HG03565 (cell line): ENCODE data around the gene FNBP1L.
"Not testable (repeated sequence)": the region's sequence is repeated elsewhere in the genome, so short reads cannot be mapped to it uniquely, and the experiment has no call there.

Experiments
- ATAC-seq: cut with Tn5 transposase; IDR thresholded peaks from one replicate; pipeline ENCODE4 v1.9.1; 2021; ENCODE audit warnings: mild to moderate bottlenecking, moderate library complexity; ENCODE audit not compliant: unreplicated experiment

Gene FNBP1L

DNA sequence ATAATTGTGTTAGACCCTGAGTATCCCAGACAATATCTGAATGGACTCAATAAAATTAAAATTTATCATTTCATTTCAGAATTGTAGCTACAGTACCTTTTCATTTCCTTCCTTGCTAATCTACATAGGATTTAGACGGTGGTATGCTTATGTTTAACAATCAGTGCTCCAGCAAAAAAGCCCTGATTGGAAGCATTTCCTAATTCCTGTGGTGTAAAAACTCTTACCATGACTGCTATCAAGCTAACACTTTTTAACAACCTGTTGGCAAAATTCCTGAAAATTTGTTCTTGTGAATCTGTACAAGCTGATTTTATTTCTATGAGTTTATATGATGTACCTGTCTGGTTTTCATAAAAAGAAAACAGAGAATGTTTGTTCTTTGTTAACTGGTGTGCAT, 5.2 kb upstream of the FNBP1L start:
- ATAC-seq: no peak

DNA sequence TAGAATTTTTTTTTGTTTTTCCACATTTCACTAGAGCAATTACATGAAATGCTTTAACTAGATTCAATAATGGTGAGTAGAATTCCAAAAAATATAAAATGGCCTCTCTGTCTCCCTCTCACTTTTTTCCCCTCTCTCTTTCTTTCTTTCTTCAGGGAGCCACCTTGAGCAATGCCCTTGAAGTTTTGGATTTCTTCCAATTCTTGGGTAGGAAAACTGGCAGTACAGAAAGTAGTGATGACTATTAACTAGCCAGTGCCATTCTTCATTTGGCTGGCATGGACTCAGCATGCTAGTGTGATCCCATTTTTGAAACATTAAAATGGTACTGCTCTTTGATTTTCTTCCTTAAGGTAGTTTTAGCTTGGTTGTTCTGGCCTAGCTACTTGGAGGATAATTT, 4.5 kb upstream of the FNBP1L start:
- ATAC-seq: no peak

- ATAC-seq: no peak
Observed at GRCh38 chr1:93446837-93447451, 974 bp upstream of the FNBP1L start.

DNA sequence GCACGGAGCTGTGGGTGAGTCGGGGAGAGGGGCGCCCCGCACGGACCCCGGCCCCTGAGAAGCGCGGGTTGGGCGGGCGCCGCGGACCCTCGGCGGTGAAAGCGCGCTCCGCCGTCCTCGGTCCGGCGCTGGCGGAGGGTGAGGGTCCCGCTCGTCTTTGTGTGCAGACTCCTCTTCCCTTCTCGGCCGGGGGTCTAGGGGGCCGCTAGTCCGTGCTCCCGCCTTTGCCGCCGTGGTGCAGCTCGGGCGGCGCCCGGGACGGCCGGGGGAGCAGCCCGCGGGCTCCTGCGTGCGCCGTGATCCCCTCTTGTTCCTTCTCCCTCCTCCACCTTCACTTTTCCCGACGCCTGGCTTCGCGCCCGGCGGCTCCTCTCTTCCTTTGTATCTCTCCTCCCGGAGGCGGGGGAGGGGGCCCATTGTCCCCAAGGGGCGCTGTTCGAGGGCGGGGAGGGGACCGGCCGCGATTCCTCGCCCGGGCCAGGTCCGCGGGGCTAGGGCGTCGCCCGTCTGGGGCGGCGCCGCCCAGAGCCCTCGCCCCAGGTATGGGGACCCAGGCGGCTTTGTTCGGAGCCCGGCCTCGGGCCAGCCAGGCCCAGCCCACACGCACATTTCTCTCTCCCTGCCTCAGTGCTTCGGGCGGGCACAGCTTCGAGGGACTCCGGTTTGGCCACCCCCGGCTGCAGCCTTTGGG, 519 bp downstream of the FNBP1L start:
- no peak for ATAC-seq

- ATAC-seq: no peak
Observed at GRCh38 chr1:93448983-93449804, 1.3 kb downstream of the FNBP1L start.

DNA sequence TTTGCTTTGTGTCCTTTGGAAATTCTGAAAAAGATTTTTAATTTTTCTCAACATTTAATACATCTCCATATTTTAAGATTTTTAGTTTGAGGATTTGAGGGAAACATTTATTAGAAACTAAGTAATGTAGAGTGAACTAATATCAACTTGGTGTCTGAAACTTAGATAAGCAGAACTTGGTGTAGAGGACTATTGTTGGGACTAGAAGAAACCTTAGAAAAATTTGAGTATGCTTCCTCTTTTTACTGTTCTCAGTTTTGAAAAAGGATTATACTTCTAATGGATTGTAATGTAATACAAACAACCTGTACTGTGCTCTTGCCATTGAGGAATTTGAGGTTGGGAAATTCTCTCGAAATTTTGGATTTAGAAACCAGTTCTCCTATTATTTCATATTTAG, 2.4 kb downstream of the FNBP1L start:
- no peak for ATAC-seq

- ATAC-seq: no peak
Observed at GRCh38 chr1:93453911-93454310, 6.0 kb downstream of the FNBP1L start.

DNA sequence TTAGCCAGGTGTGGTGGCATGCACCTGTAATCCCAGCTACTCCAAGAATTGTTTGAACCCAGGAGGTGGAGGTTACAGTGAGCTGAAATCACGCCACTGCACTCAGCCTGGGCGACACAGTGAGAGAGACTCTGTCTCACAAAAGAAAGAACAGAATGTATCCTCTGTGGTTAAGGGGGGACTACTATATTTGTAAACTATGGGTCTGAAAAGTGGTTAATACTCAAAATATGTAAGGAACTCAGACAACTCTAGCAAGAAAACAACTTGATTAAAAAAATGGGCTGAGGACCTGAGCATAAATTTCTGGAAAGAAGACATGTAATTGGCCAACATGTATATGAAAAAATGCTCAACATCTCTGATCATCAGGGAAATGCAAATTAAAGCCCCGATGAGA, 11.2 kb downstream of the FNBP1L start:
- ATAC-seq: no peak

- ATAC-seq: no peak
Observed at GRCh38 chr1:93461236-93461635, 13.3 kb downstream of the FNBP1L start.

- ATAC-seq: no peak
Observed at GRCh38 chr1:93463960-93464359, 16.0 kb downstream of the FNBP1L start.

DNA sequence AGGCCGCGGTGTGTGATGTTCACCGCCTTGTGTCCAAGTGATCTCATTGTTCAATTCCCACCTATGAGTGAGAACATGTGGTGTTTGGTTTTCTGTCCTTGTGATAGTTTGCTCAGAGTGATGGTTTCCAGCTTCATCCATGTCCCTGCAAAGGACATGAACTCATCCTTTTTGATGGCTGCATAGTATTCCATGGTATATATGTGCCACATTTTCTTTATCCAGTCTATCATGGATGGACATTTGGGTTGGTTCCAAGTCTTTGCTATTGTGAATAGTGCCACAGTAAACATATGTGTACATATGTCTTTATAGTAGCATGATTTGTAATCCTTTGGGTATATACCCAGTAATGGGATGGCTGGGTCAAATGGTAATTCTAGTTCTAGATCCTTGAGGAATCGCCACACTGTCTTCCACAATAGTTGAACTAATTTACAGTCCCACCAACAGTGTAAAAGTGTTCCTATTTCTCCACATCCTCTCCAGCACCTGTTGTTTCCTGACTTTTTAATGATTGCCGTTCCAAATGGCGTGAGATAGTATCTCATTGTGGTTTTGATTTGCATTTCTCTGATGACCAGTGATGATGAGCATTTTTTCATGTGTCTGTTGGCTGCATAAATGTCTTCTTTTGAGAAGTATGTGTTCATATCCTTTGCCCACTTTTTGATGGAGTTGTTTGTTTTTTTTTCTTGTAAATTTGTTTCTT, 17.6 kb downstream of the FNBP1L start:
- not testable (repeated sequence) for ATAC-seq

DNA sequence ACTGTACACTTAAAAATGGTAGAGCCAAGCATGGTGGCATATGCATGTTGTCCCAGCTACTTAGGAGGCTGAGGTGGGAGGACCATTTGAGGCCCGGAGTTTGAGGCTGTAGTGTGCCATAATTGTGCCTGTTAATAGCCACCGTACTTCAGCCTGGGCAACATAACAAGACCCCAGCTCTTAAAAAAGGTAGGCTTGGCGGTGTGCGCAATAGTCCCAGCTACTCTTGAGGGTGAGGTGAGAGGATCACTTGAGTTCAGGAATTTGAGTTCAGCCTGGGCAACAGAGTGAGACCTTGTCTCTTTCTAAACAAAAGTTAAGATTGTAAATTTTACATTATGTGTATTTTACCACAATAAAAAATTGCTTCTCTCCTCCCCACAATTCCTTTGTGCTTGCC, 19.7 kb downstream of the FNBP1L start:
- ATAC-seq: no peak

GRCh38 chr1:93468662-93469061, 20.7 kb downstream of the FNBP1L start:
- ATAC-seq: no peak

DNA sequence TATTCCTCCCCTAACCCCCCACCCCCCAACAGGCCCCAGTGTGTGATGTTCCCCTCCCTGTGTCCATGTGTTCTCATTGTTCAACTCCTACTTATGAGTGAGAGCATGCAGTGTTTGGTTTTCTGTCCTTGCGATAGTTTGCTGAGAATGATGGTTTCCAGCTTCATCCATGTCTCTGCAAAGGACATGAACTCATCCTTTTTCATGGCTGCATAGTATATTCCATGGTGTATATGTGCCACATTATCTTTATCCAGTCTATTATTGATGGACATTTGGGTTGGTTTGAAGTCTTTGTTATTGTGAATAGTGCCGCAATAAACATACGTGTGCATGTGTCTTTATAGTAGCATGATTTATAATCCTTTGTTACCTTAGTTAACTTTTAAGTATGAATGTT, 21.3 kb downstream of the FNBP1L start:
- not testable (repeated sequence) for ATAC-seq

DNA sequence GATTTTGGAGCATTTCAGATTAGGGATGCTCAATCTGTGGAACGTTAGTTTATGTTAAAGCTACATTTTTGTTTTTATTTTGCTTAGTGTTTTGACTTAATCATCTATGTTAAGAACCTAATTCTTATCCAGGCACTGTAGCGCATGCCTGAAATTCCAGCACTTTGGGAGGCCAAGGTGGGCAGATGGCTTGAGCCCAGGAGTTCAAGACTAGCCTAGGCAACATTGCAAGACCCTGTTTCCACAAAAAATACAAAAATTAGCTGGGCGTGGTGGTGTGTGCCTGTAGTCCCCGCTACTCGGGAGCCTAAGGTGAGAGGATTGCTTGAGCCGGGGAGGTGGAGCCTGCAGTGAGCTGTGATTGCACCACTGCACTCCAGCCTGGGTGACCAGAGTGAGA, 23.4 kb downstream of the FNBP1L start:
- no peak for ATAC-seq

- no peak for ATAC-seq
Observed at GRCh38 chr1:93471911-93472310, 24.0 kb downstream of the FNBP1L start.

DNA sequence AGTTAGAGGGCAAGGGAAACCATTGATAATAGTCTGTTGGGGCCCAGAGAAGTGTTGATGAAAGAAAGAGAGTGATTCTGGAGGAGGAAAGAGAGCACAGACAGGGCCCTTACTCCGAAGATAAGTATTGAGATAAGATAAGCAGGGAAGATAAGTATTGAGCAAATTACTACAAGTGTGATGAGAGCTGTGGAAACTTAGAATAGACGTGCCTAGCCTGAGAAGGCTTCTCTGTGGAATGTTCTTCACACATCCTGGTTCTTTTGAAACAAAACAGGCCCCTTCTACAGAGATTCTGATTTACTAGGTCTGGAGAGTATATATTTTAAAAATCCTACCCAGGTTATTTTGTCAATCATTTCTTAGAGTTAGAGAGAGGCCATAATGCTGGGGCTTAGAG, 26.4 kb downstream of the FNBP1L start:
- no peak for ATAC-seq

GRCh38 chr1:93475681-93476080, 27.8 kb downstream of the FNBP1L start:
- no peak for ATAC-seq

- ATAC-seq: not testable (repeated sequence)
Observed at GRCh38 chr1:93479133-93479745, 31.3 kb downstream of the FNBP1L start.

- ATAC-seq: not testable (repeated sequence)
Observed at GRCh38 chr1:93481899-93482298, 34.0 kb downstream of the FNBP1L start.

GRCh38 chr1:93483200-93483599, 35.3 kb downstream of the FNBP1L start:
- no peak for ATAC-seq
